ENCODE measurements around the gene TBX21.

GRCh38 chr17:47792457-47792856 lies 59.4 kb downstream of the TBX21 start:
- TF ChIP-seq CTCF (IDR thresholded peaks at IDR 0.05 in 2 of 3, conservative IDR thresholded peaks at IDR 0.05 in 1 of 3; ENCODE audit: control insufficient read depth in 2 of 3, extremely low read depth in 1 of 3, insufficient read depth in 1 of 3, low read depth in 3 of 3, low read length in 3 of 3): no peak
- TF ChIP-seq CHD4 (IDR thresholded peaks at IDR 0.05): no peak
- no peak for TF ChIP-seq POLR2AphosphoS5 (IDR thresholded peaks at IDR 0.05; ENCODE audit: low read length)
- TF ChIP-seq MTA3 (IDR thresholded peaks at IDR 0.05; ENCODE audit: borderline replicate concordance, low read length): no peak
- no peak for TF ChIP-seq POLR2A (IDR thresholded peaks at IDR 0.05; ENCODE audit: low read depth, low read length)
- no peak for TF ChIP-seq NFIC (IDR thresholded peaks at IDR 0.05; ENCODE audit: low read depth, low read length)
- TF ChIP-seq KLF5 (IDR thresholded peaks at IDR 0.05; ENCODE audit: partially characterized antibody): no peak
- TF ChIP-seq EP300 (IDR thresholded peaks at IDR 0.05; ENCODE audit: borderline replicate concordance in 1 of 2, control insufficient read depth in 1 of 2, low read depth in 2 of 2, low read length in 2 of 2): no peak
- TF ChIP-seq BHLHE40 (IDR thresholded peaks at IDR 0.05; ENCODE audit: borderline replicate concordance in 1 of 2, low read depth in 2 of 2, low read length in 1 of 2): no peak
- TF ChIP-seq TARDBP (IDR thresholded peaks at IDR 0.05; ENCODE audit: borderline replicate concordance): no peak
- no peak for TF ChIP-seq CBFB (IDR thresholded peaks at IDR 0.05; ENCODE audit: low read depth)

All from GM12878 (cell line).